ENCODE measurements around the gene MICB. TPM values are rescaled to one million over a fixed set of nuclear protein-coding genes. Genes with fewer than 3 reads are reported as not detected.

Gene MICB
- total RNA-seq, 1 donor, result 16.6 TPM

DNA sequence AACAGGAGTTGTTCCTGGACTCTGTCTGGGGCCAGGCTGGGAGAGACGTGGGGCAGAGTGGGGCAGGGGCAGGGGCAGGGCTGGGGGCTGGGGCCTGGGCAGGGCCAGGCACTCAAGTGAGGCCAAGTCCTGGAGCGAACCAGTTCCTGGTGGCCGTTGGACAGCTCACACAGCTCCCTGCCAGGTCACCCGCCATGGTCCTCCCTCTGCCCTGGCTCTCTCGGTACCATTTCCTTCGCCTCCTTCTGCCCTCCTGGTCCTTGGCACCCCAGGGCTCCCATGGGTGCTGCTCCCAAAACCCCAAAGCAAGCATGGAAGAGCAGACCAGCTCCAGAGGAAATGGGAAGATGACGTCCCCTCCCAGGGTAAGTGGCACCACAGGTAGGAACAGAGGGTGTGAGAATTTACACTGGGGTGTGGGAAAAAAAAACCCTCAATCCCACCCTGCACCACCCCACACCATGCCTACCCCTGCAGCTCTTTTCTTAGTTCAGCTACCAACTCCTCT is 30.9 kb downstream of the MICB start, which contains the start of gene MCCD1:
MCCD1 (plus strand) TSS at position 142 of the 508 bp plus-strand sequence; CDS start at position 195, 53 bp downstream.
- DNase-seq (ENCODE audit: low read depth), result no peak
- TF ChIP-seq, protein P1, sequence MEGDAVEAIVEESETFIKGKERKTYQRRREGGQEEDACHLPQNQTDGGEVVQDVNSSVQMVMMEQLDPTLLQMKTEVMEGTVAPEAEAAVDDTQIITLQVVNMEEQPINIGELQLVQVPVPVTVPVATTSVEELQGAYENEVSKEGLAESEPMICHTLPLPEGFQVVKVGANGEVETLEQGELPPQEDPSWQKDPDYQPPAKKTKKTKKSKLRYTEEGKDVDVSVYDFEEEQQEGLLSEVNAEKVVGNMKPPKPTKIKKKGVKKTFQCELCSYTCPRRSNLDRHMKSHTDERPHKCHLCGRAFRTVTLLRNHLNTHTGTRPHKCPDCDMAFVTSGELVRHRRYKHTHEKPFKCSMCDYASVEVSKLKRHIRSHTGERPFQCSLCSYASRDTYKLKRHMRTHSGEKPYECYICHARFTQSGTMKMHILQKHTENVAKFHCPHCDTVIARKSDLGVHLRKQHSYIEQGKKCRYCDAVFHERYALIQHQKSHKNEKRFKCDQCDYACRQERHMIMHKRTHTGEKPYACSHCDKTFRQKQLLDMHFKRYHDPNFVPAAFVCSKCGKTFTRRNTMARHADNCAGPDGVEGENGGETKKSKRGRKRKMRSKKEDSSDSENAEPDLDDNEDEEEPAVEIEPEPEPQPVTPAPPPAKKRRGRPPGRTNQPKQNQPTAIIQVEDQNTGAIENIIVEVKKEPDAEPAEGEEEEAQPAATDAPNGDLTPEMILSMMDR (IDR thresholded peaks at IDR 0.05; ENCODE audit: insufficient read depth, low read length), result no peak
- H3K4me3 ChIP-seq (ENCODE audit: low read depth, low read length), result no peak within 1 kb of the TSS

DNA sequence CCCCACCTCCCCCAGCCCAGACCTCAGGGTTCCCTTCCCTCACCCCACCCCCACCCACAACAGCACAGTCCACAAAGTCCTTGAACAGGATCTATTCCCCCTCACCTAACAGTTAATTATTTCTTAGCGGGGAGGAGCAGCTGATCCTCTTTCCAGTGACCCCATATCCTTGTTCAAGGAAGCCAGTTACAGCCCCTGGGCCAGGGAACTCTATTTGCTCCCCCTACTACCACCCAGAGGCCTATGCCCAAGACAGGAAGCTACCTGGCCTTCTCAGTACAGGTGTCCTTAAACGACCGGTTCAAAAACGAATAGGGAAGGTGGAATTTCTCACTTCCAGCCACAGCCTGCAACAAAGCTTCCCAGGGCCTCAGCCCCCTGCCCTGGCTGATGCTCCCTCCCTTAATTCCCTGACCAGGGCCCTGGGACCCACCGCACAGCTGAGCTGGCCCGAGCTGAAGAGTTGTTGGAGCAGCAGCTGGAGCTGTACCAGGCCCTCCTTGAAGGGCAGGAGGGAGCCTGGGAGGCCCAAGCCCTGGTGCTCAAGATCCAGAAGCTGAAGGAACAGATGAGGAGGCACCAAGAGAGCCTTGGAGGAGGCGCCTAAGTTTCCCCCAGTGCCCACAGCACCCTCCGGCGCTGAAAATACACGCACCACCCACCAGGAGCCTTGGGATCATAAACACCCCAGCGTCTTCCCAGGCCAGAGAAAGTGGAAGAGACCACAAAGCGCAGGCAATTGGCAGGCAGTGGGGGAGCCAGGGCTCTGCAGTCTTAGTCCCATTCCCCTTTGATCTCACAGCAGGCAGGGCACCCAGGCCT is 31.6 kb downstream of the MICB start:
- DNase-seq (ENCODE audit: low read depth), result no peak
- TF ChIP-seq, protein P1 (IDR thresholded peaks at IDR 0.05; ENCODE audit: insufficient read depth, low read length), result no peak
- H3K4me3 ChIP-seq (ENCODE audit: low read depth, low read length), result no peak overlapping the region

DNA sequence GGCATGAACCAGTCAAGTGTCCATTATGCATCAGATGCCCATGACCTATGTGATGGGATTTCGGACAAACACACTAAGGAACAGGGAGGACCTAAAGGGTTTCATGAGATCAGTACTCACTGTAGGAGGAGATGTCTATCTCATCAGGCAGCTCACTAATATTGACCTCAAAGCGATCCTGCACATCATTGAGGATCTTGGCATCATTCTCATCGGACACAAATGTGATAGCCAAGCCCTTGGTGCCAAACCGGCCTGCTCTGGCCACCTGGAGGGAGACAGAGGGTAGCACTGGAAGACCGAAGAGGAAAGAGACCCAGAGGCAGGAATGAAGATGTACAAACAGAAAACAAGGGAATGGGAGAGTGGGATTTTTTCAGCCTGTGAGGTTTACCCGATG is 32.7 kb downstream of the MICB start:
- TF ChIP-seq, protein P1 (IDR thresholded peaks at IDR 0.05; ENCODE audit: insufficient read depth, low read length), result no peak
- DNase-seq (ENCODE audit: low read depth), result no peak
- no peak overlapping the region for H3K4me3 ChIP-seq (ENCODE audit: low read depth, low read length)

DNA sequence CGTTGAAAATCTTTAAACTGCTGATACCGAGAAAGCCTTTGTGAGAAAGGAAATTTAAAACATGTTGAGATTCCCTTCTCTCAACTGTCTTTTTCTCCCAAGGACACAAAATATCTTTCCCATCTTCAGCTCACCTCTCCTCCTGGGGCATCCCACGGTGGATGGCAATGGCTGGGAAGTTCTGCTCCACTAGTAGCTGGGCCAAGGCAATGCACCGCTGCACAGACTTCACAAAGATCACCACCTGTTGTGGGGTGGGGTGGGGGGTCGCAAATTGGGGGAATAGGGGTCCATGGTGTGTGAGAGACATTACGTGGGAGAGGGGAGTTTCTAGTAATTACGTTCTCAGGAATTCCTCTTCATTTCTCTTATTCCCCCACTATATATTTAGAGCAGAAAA is 33.2 kb downstream of the MICB start:
- no peak overlapping the region for H3K4me3 ChIP-seq (ENCODE audit: low read depth, low read length)
- TF ChIP-seq, protein P1 (IDR thresholded peaks at IDR 0.05; ENCODE audit: insufficient read depth, low read length), result no peak
- DNase-seq (ENCODE audit: low read depth), result no peak

DNA sequence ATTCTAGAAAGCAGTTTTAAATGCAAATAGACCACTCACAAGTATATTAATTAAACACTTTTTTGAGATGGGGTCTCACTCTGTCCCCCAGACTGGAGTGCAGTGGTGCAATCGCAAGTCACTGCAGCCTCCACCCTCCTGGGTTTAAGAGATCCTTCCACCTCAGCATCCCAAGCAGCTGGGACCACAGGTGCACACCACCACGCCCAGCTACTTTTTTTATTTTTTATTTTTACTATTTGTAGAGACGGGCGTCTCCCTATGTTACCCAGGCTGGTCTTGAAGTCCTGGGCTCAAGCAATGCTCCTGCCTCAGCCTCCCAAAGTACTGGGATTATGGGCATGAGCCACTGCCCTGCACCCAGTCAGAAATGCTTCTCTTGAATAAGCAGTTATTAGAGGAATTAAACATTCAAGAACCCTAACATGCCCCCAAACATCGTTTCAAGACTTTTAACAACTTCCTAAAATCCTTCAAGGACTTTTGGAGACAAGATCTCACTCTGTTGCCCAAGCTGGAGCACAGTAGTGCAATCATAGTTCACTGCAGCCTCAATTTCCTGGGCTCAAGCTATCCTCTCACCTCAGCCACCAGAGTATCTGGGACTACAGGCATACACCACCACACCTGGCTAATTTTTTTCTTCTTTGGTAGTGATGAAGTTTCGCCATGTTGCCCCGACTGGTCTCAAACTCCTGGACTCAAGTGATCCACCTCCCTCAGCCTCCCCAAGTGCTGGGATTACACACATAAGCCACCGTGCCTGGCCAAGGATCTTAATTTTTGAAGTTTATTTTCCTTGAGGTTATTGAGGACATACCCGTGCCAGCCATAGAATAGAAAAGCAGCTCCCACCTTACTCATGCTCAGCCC is 34.1 kb downstream of the MICB start:
- no peak for DNase-seq (ENCODE audit: low read depth)
- TF ChIP-seq, protein P1 (IDR thresholded peaks at IDR 0.05; ENCODE audit: insufficient read depth, low read length), result no peak
- no peak overlapping the region for H3K4me3 ChIP-seq (ENCODE audit: low read depth, low read length)

DNA sequence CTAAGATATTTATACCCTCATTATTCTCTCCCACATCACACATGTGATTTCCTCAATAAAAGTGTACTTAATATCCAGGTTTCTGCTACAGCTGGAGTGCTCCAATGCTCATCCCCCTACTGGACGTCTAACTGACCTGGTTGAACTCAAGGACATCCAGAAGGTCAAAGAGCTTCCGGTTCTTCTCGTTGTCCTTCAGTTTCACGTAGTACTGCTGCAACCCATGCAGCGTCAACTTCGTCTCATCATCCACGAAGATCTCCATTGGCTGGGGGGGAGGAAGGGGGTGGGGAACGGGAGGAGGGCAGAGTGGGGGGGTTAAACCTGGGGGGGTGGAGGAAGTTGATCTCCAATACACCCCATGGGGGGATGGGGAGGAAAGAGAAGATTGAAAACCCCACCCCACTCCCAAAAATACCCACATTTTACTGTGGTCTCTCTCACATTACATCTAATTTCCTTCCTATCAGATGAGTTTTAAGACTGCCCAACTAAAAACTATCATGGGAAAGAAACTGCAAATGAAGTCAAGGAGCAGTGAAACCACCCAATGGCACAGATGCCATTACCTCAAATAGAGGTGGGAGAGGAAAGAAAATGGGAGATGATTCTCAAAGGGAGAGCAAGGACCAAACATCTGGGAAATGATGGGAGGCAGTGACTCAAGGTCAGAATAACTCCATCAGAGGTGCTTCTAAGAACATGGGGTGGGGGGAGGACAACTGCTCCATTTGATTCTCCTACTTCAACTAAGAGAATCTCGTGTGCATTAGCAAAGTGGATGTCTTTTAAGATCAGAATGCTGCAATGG is 34.9 kb downstream of the MICB start:
- DNase-seq (ENCODE audit: low read depth), result no peak

More for the DNA sequence above, 34.9 kb downstream of the MICB start:
- TF ChIP-seq, protein P1 (IDR thresholded peaks at IDR 0.05; ENCODE audit: insufficient read depth, low read length), result no peak
- no peak overlapping the region for H3K4me3 ChIP-seq (ENCODE audit: low read depth, low read length)

All from fibroblast of the aortic adventitia (primary cell).